Stimulated activated naive CD8-positive, alpha-beta T cell treated with anti-CD3 and anti-CD28 coated beads, Interleukin-15, amount 100 ng/mL, for 72 hours (primary cell): Measurements from ENCODE around the gene DYRK1A.

ENCODE experiments used
- ATAC-seq: fragments of 150-1000 bp; cut with Tn5 transposase; 2 replicates; pipeline ENCODE4 v1.10.0; 2021; ENCODE audit warnings: mild to moderate bottlenecking, moderate library complexity
- DNase-seq, 2 donors: peaks; one replicate each; pipeline ENCODE4 v3.0.0; 2021 to 2022
- H3K27ac Mint-ChIP-seq, 2 donors: one replicate each; pipeline ENCODE4 v1.8.0; 2022; ENCODE audit warnings: mild to moderate bottlenecking in 2 of 2, mixed read lengths in 2 of 2, moderate library complexity in 2 of 2
- H3K27me3 Mint-ChIP-seq: one replicate; pipeline ENCODE4 v1.8.0; 2022; ENCODE audit warnings: mixed read lengths
- H3K4me1 Mint-ChIP-seq: one replicate; pipeline ENCODE4 v1.8.0; 2022; ENCODE audit warnings: mild to moderate bottlenecking, mixed read lengths
- H3K4me3 Mint-ChIP-seq, 2 donors: one replicate each; pipeline ENCODE4 v1.8.0; 2022; ENCODE audit warnings: mild to moderate bottlenecking in 2 of 2, mixed read lengths in 2 of 2, moderate library complexity in 1 of 2
- H3K9me3 Mint-ChIP-seq, 2 donors: one replicate each; pipeline ENCODE4 v1.8.0; 2022; ENCODE audit warnings: mixed read lengths in 2 of 2

DYRK1A gene

GRCh38 chr21:37350472-37350871 lies 16.1 kb upstream of the DYRK1A start:
- H3K4me1 Mint-ChIP-seq, result peaks cover 5% of the 10 kb centered on the region
- DNase-seq (no peak), ATAC-seq (no peak)
- H3K27me3 Mint-ChIP-seq, result no peaks in the 10 kb centered on the region
- H3K9me3 Mint-ChIP-seq, result peaks cover 28 to 35% of the 10 kb centered on the region in 2 donors
- H3K27ac Mint-ChIP-seq, result no peak overlapping the region
- H3K4me3 Mint-ChIP-seq, result no peak overlapping the region

- peaks cover 18% of the 10 kb centered on the region for H3K4me1 Mint-ChIP-seq
- H3K4me3 Mint-ChIP-seq, result no peak overlapping the region
- ATAC-seq (no peak), DNase-seq (no peak)
- peaks cover 1 to 3% of the 10 kb centered on the region in 2 donors for H3K9me3 Mint-ChIP-seq
- H3K27me3 Mint-ChIP-seq, result no peaks in the 10 kb centered on the region
- H3K27ac Mint-ChIP-seq, result no peak overlapping the region
Measured at GRCh38 chr21:37356706-37357105, 9.9 kb upstream of the DYRK1A start.

DNA sequence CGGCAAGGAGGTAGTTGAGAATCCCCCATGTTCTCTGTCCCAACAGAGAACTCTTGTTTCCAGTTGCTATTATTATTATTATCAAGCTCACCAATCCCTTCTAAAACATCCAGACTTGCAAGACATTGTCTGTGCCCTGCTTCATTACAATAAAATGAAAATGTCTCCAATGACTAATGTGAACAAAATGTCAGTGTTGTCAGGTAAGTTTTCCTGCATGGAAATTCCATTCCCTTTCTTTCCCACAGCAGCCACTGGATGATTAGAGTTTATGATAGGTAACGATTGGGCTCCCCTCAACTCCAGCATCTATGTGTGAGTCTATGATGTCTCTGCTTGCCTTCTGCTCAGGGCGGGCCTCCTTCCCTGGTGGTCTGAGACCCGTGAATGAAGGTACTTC lies 8.9 kb upstream of the DYRK1A start:
- DNase-seq, result no peak
- H3K27ac Mint-ChIP-seq, result no peak overlapping the region
- no peak for ATAC-seq
- peaks cover 18% of the 10 kb centered on the region for H3K4me1 Mint-ChIP-seq
- no peaks in the 10 kb centered on the region for H3K27me3 Mint-ChIP-seq
- no peak overlapping the region for H3K4me3 Mint-ChIP-seq
- no peaks in the 10 kb centered on the region for H3K9me3 Mint-ChIP-seq

GRCh38 chr21:37358397-37358796 lies 8.2 kb upstream of the DYRK1A start:
- no peaks in the 10 kb centered on the region for H3K27me3 Mint-ChIP-seq
- no peak overlapping the region for H3K4me3 Mint-ChIP-seq
- no peak overlapping the region for H3K27ac Mint-ChIP-seq
- DNase-seq, result no peak
- H3K9me3 Mint-ChIP-seq, result no peaks in the 10 kb centered on the region
- no peak for ATAC-seq
- peaks cover 18% of the 10 kb centered on the region for H3K4me1 Mint-ChIP-seq

GRCh38 chr21:37363936-37364335 lies 2.6 kb upstream of the DYRK1A start:
- ATAC-seq, result no peak

GRCh38 chr21:37364722-37365121 lies 1.9 kb upstream of the DYRK1A start:
- H3K9me3 Mint-ChIP-seq, result no peaks in the 10 kb centered on the region
- peak overlapping the region in 1 of 2 donors; percentile 40 for H3K27ac Mint-ChIP-seq

More at GRCh38 chr21:37363936-37364335, 2.6 kb upstream of the DYRK1A start:
- H3K27me3 Mint-ChIP-seq, result no peaks in the 10 kb centered on the region
- no peak overlapping the region for H3K4me3 Mint-ChIP-seq
- DNase-seq, result no peak
- peaks cover 10% of the 10 kb centered on the region for H3K4me1 Mint-ChIP-seq
- no peak overlapping the region for H3K27ac Mint-ChIP-seq
- no peaks in the 10 kb centered on the region for H3K9me3 Mint-ChIP-seq

DNA sequence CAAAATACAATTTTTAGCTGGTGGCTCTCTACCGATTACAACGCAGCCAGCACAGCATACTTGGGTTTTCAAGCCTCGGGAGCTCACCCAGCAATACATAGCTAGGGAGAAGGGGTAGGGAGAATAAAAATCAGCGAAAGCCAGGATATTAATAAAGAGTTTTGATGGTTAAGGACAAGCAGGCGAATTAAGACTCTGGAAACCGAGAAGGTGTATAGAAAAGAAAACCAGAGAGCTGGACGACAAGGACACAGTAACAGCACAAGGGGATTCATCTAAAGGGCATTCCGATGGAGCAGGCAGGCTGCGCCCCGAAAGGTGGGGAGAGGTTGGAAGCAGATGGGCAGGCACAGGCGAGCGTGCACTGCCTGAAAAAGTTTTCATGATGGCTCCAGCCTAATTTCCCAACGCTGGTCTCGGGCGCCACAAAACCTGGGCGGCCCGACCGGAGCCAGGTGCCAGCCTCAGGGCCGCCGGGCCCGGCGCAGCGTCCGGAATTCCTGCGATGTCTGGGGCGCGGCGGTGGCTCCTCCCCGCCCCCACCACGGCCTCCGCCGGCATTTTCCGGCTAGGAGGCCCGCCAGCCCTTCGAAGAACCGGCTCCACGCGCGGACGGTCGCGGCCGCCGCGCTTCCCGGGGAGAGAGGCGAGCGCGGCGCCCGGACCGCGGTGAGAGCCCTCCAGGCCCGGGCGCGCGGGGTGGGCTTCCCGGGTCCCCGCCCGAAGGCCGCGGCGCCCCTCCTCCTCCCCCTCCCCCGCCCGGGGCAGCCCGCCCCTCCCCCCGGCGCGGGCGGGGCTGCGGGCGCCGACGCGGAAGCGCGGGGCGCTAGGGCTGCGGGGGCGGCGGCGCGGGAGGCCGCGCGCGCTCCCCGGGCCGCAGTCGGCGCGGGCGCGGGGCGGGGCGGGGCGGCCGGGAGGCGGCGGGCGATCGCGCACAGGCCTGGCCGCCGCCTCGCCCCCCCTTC lies 774 bp upstream of the DYRK1A start:
- Mint-ChIP-seq H3K27ac (peak overlapping the region; percentile 98 to 100), H3K4me3 (peak overlapping the region; percentile 98 to 99), H3K4me1 (peaks cover 26% of the 10 kb centered on the region), H3K27me3 (no peaks in the 10 kb centered on the region), H3K9me3 (no peaks in the 10 kb centered on the region)
- peak; percentile 13 for ATAC-seq
- peak; percentile 64 for DNase-seq

More at GRCh38 chr21:37364722-37365121, 1.9 kb upstream of the DYRK1A start:
- peak overlapping the region; percentile 84 to 98 for H3K4me3 Mint-ChIP-seq
- peaks cover 15% of the 10 kb centered on the region for H3K4me1 Mint-ChIP-seq
- ATAC-seq, result no peak
- no peak for DNase-seq
- no peaks in the 10 kb centered on the region for H3K27me3 Mint-ChIP-seq

DNA sequence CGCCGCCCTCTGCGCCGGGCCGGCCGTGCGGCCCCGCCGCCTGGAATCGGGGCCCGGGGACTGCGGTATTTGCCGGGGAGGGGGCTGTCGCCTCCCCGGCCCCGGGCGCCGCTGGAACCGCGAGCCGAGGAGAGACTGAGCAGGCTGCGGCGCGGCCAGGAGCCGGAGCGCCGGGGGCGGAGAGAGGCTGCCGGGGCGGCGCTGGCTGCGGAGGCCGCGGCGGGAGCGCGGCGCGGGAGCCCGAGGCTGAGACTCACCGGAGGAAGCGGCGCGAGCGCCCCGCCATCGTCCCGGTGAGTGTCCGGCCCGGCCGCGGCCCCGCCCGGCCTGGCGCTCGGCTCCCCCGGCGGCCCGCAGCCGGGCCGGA lies 746 bp downstream of the DYRK1A start:
- Mint-ChIP-seq H3K27me3 (no peaks in the 10 kb centered on the region), H3K4me3 (peak overlapping the region in 1 of 2 donors; percentile 99), H3K27ac (no peak overlapping the region), H3K4me1 (peaks cover 38% of the 10 kb centered on the region), H3K9me3 (no peaks in the 10 kb centered on the region)
- ATAC-seq (no peak), DNase-seq (peak; percentile 39 to 64)

DNA sequence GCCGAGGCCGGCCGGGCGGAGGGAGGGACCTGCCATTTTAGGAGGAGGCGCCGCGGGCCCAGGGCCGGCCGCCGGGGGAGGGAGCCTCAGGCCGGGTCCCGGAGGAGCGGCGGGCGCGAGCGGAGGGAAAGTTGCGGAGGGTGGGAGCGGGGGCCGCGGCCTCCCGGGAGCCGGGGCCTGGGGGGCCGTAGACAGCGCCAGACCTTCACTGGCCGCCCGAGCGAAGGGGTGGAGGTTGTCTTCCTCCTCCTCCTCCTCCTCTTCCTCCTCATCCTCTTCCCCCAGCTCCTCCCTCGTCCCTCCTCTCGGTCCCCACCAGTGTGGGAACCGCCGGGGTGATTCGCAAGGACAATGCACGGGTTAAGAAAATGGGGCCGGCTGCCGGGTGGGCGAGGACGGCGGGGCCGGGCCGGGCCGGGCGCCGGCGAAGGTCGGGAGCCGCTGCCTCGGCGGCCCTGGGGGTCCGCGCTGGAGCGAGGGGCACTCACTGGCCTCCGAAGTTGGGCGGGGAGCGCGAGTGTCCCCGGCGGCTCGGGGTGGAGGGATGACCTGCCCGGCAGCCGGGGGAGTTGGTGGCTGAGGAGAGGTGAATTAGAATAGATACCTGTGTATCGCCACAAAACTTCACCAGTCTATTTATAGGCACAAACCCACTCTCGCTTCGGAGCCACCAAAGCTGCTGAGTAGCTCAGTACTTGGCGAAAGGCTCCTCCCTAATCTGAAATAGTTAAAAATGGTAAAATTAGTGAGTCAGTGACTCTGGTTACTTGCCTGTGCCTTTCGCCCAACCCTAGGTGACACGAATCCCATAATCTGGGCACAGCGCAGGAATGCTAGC lies 1.3 kb downstream of the DYRK1A start:
- peaks cover 44% of the 10 kb centered on the region for H3K4me1 Mint-ChIP-seq

DNA sequence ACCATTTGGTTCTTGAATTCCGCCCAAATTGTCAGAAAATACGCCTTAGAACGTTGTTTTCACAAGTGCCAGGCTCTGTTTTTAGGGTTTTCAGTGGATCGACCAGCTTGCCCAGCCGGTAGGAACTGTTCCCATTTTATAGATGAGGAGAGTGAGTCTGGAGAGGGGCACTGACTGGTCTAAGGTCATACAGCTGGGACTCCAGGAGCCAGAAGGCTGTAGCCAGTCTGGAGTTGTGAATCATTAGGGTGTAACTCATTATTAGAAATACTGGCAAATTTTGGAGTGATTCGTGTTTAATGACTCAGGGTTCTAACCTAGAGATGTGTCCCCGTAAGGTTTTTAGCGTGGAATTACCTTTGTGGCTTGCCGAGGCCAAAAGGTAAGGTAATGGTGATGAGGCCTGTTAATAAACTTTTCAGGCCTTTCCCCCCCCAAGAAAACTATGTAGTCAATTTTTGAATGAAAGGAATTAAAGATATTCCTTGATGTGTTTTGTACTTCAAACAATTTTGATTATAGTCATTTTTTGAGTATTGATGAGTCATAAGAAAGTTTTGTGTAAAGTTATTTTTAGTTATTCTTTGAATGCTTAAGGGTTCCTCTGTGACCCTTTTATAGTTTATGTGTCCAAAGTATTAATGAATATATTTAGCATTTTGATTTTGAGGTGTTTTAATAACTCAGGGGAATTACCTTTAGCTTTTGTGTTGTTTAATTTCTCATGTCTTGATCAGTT lies 2.1 kb downstream of the DYRK1A start:
- no peaks in the 10 kb centered on the region for H3K27me3 Mint-ChIP-seq
- no peak for ATAC-seq
- peak overlapping the region; percentile 84 to 89 for H3K4me3 Mint-ChIP-seq
- peak in 1 of 2 donors; percentile 11 for DNase-seq
- peaks cover 52% of the 10 kb centered on the region for H3K4me1 Mint-ChIP-seq
- H3K9me3 Mint-ChIP-seq, result no peaks in the 10 kb centered on the region
- peak overlapping the region; percentile 67 to 94 for H3K27ac Mint-ChIP-seq

More for the DNA sequence above, 1.3 kb downstream of the DYRK1A start:
- Mint-ChIP-seq H3K27ac (peak overlapping the region; percentile 84 to 94), H3K27me3 (no peaks in the 10 kb centered on the region), H3K9me3 (no peaks in the 10 kb centered on the region), H3K4me3 (peak overlapping the region; percentile 84 to 89)
- DNase-seq, result peak; percentile 48 to 60
- ATAC-seq, result peak; percentile 20

GRCh38 chr21:37369307-37369854 lies 2.8 kb downstream of the DYRK1A start:
- ATAC-seq, result no peak

DNA sequence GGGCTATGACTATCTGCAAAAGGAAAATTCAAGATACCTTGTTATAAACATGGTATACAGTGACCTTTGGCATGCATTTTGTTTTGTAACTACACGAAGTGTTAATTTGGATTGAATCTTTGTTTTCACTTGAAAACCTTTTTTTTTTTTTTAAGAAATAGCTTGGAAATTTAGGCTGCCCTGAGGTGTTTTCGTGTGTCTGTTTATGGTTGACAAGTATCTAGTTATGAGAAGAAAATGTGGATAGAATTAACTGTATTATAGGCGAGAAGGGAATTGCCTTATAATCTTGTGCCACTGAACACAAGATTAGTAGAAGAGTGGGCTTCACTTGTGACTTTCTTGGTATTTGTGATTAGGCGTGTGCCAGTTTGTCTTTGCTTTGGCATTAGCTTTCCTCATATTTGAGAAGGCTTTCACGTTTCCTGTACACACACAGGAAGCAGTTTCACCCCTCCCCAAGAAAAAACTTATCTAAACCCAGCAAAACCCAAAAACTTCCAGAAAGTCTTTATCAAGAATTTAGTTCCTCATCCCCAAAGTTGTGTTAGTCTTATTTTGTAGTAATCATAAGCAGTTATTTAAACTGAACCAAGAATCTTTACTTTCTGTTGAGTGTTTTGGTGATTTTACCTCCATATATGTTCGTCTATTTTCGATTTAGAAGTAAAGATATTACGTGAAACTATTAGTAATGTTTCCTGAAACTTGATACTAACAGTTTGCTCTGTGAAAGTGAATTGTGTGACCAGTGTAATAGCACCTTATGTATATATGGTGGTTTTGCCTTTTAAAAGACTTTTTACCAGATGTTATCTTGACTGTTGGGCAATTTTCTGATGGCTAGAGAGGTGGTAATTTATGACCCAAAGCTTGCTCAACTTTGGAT lies 3.8 kb downstream of the DYRK1A start:
- Mint-ChIP-seq H3K27me3 (no peaks in the 10 kb centered on the region), H3K27ac (peak overlapping the region; percentile 87 to 90), H3K4me1 (peaks cover 60% of the 10 kb centered on the region), H3K9me3 (no peaks in the 10 kb centered on the region), H3K4me3 (peak overlapping the region; percentile 84 to 89)
- DNase-seq (no peak), ATAC-seq (peak; percentile 45)

More at GRCh38 chr21:37369307-37369854, 2.8 kb downstream of the DYRK1A start:
- no peaks in the 10 kb centered on the region for H3K9me3 Mint-ChIP-seq
- peaks cover 59% of the 10 kb centered on the region for H3K4me1 Mint-ChIP-seq
- H3K27me3 Mint-ChIP-seq, result no peaks in the 10 kb centered on the region
- DNase-seq, result no peak
- H3K4me3 Mint-ChIP-seq, result peak overlapping the region; percentile 84 to 89
- H3K27ac Mint-ChIP-seq, result peak overlapping the region; percentile 87 to 94

DNA sequence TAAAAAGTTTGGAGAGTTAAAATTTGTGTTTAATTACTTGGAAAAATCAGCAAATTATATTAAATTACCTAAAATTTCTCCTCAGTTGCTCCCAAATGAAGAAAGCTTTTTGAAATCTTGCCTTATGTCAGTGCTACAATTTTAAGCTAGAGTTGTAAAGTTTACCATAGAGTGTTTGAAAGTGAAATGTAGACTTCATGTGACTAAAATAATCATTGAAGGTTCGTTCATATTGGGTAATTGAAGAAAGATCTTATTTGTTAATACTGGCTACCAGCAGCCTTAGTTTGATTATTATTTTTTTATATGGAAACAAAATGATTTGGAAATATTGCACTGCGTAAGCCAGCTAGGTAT lies 4.4 kb downstream of the DYRK1A start:
- peak overlapping the region; percentile 84 to 89 for H3K4me3 Mint-ChIP-seq
- no peaks in the 10 kb centered on the region for H3K9me3 Mint-ChIP-seq
- peak overlapping the region; percentile 87 to 90 for H3K27ac Mint-ChIP-seq
- H3K4me1 Mint-ChIP-seq, result peaks cover 62% of the 10 kb centered on the region
- no peak for DNase-seq
- no peak for ATAC-seq
- H3K27me3 Mint-ChIP-seq, result no peaks in the 10 kb centered on the region

- H3K27ac Mint-ChIP-seq, result no peak overlapping the region
- no peak for DNase-seq
- H3K9me3 Mint-ChIP-seq, result no peaks in the 10 kb centered on the region
- ATAC-seq, result no peak
- peak overlapping the region; percentile 19 to 21 for H3K4me3 Mint-ChIP-seq
- H3K4me1 Mint-ChIP-seq, result peaks cover 70% of the 10 kb centered on the region
- H3K27me3 Mint-ChIP-seq, result no peaks in the 10 kb centered on the region
Measured at GRCh38 chr21:37372127-37372731, 5.7 kb downstream of the DYRK1A start.
